GM23338 (cell line): Measurements from ENCODE around the gene FBLN5.

Source experiments
- CREB1 ChIP-seq: fragments of 250-450 bp; sonication (Bioruptor Pico); IDR thresholded peaks from 2 replicates; pipeline ENCODE4 v1.5.0; 2020; ENCODE audit warnings: low read depth, mild to moderate bottlenecking, moderate library complexity
- EZH2 ChIP-seq: fragments of 200-600 bp; sonication (generic); IDR thresholded peaks from one replicate; pipeline ENCODE4 v1.8.0; 2017; ENCODE audit warnings: antibody characterized with exemption, mild to moderate bottlenecking, low read depth; ENCODE audit not compliant: unreplicated experiment
- EZH2phosphoT487 ChIP-seq: fragments of 200-600 bp; sonication (generic); IDR thresholded peaks from one replicate; pipeline ENCODE4 v1.8.1; 2018; ENCODE audit warnings: antibody characterized with exemption; ENCODE audit not compliant: unreplicated experiment
- JUNB ChIP-seq: IDR thresholded peaks from one replicate; pipeline ENCODE4 v1.6.1; 2016; ENCODE audit warnings: antibody characterized with exemption; ENCODE audit not compliant: unreplicated experiment
- NANOG ChIP-seq: IDR thresholded peaks from 2 replicates; pipeline ENCODE4 v1.6.1; 2016; ENCODE audit warnings: antibody characterized with exemption, borderline replicate concordance
- POLR2AphosphoS5 ChIP-seq: IDR thresholded peaks from 2 replicates; pipeline ENCODE4 v1.6.1; 2016; ENCODE audit warnings: antibody characterized with exemption, low read depth
- STAT1 ChIP-seq: IDR thresholded peaks from one replicate; pipeline ENCODE4 v1.6.1; 2016; ENCODE audit warnings: antibody characterized with exemption; ENCODE audit not compliant: unreplicated experiment
- TF ChIP-seq, protein P1 (sequence below), 2 experiments: fragments of 200-600 bp in 1 of 2; sonication (generic) in 1 of 2; conservative IDR thresholded peaks; 2 replicates each; pipeline versions ENCODE4 v1.5.1 to v1.6.1; 2016 to 2017; ENCODE audit warnings: antibody characterized with exemption in 2 of 2, low read depth in 2 of 2, mild to moderate bottlenecking in 2 of 2, moderate library complexity in 1 of 2
- TF ChIP-seq, protein P2 (sequence below): IDR thresholded peaks from one replicate; pipeline ENCODE4 v1.6.1; 2018; ENCODE audit warnings: antibody characterized with exemption; ENCODE audit not compliant: unreplicated experiment
- TF ChIP-seq, protein P3 (sequence below): IDR thresholded peaks from 2 replicates; pipeline ENCODE4 v1.6.1; 2016; ENCODE audit warnings: antibody characterized with exemption
- TF ChIP-seq, protein P4 (sequence below): fragments of 250-450 bp; sonication (Bioruptor Pico); IDR thresholded peaks from 2 replicates; pipeline ENCODE4 v1.5.0; 2020; ENCODE audit warnings: mild to moderate bottlenecking, moderate library complexity

DNA sequence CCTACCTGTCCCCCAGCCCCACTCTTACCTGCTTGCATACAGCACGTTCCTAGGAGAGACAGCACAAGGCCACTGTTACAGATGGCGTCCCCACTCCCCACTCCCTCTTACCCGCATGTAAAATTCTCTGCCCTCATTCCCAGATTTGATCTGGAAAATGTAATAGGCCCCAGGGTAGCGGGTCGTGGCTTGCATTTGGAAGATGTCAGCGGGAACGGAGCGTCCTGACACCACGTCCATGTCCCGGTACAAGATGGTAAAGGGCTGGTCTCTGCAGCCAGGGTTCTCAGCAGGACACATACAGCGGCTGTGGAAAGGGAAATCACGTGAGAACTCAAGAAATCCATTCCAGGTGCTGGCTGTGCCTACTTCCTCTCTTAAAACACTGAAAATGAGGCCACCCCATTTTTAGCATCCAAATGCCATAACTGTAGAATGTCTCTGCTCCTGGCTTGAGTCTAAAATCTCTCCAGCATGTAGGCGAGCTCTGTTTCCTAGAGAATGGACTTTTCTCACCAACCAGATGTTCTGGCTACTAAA is 70.0 kb downstream of the FBLN5 start:
- TF ChIP-seq, protein P1, sequence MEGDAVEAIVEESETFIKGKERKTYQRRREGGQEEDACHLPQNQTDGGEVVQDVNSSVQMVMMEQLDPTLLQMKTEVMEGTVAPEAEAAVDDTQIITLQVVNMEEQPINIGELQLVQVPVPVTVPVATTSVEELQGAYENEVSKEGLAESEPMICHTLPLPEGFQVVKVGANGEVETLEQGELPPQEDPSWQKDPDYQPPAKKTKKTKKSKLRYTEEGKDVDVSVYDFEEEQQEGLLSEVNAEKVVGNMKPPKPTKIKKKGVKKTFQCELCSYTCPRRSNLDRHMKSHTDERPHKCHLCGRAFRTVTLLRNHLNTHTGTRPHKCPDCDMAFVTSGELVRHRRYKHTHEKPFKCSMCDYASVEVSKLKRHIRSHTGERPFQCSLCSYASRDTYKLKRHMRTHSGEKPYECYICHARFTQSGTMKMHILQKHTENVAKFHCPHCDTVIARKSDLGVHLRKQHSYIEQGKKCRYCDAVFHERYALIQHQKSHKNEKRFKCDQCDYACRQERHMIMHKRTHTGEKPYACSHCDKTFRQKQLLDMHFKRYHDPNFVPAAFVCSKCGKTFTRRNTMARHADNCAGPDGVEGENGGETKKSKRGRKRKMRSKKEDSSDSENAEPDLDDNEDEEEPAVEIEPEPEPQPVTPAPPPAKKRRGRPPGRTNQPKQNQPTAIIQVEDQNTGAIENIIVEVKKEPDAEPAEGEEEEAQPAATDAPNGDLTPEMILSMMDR (conservative IDR thresholded peaks at IDR 0.05; ENCODE audit: low read depth in 2 of 2) = no peak
- TF ChIP-seq EZH2 (no peak), POLR2AphosphoS5 (no peak), CREB1 (CRISPR knock-in tag) (no peak), STAT1 (no peak), EZH2phosphoT487 (no peak), NANOG (no peak), JUNB (no peak)
- TF ChIP-seq, protein P2, sequence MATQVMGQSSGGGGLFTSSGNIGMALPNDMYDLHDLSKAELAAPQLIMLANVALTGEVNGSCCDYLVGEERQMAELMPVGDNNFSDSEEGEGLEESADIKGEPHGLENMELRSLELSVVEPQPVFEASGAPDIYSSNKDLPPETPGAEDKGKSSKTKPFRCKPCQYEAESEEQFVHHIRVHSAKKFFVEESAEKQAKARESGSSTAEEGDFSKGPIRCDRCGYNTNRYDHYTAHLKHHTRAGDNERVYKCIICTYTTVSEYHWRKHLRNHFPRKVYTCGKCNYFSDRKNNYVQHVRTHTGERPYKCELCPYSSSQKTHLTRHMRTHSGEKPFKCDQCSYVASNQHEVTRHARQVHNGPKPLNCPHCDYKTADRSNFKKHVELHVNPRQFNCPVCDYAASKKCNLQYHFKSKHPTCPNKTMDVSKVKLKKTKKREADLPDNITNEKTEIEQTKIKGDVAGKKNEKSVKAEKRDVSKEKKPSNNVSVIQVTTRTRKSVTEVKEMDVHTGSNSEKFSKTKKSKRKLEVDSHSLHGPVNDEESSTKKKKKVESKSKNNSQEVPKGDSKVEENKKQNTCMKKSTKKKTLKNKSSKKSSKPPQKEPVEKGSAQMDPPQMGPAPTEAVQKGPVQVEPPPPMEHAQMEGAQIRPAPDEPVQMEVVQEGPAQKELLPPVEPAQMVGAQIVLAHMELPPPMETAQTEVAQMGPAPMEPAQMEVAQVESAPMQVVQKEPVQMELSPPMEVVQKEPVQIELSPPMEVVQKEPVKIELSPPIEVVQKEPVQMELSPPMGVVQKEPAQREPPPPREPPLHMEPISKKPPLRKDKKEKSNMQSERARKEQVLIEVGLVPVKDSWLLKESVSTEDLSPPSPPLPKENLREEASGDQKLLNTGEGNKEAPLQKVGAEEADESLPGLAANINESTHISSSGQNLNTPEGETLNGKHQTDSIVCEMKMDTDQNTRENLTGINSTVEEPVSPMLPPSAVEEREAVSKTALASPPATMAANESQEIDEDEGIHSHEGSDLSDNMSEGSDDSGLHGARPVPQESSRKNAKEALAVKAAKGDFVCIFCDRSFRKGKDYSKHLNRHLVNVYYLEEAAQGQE = no peak
- TF ChIP-seq, protein P3, sequence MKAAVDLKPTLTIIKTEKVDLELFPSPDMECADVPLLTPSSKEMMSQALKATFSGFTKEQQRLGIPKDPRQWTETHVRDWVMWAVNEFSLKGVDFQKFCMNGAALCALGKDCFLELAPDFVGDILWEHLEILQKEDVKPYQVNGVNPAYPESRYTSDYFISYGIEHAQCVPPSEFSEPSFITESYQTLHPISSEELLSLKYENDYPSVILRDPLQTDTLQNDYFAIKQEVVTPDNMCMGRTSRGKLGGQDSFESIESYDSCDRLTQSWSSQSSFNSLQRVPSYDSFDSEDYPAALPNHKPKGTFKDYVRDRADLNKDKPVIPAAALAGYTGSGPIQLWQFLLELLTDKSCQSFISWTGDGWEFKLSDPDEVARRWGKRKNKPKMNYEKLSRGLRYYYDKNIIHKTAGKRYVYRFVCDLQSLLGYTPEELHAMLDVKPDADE = no peak
- TF ChIP-seq, protein P4, sequence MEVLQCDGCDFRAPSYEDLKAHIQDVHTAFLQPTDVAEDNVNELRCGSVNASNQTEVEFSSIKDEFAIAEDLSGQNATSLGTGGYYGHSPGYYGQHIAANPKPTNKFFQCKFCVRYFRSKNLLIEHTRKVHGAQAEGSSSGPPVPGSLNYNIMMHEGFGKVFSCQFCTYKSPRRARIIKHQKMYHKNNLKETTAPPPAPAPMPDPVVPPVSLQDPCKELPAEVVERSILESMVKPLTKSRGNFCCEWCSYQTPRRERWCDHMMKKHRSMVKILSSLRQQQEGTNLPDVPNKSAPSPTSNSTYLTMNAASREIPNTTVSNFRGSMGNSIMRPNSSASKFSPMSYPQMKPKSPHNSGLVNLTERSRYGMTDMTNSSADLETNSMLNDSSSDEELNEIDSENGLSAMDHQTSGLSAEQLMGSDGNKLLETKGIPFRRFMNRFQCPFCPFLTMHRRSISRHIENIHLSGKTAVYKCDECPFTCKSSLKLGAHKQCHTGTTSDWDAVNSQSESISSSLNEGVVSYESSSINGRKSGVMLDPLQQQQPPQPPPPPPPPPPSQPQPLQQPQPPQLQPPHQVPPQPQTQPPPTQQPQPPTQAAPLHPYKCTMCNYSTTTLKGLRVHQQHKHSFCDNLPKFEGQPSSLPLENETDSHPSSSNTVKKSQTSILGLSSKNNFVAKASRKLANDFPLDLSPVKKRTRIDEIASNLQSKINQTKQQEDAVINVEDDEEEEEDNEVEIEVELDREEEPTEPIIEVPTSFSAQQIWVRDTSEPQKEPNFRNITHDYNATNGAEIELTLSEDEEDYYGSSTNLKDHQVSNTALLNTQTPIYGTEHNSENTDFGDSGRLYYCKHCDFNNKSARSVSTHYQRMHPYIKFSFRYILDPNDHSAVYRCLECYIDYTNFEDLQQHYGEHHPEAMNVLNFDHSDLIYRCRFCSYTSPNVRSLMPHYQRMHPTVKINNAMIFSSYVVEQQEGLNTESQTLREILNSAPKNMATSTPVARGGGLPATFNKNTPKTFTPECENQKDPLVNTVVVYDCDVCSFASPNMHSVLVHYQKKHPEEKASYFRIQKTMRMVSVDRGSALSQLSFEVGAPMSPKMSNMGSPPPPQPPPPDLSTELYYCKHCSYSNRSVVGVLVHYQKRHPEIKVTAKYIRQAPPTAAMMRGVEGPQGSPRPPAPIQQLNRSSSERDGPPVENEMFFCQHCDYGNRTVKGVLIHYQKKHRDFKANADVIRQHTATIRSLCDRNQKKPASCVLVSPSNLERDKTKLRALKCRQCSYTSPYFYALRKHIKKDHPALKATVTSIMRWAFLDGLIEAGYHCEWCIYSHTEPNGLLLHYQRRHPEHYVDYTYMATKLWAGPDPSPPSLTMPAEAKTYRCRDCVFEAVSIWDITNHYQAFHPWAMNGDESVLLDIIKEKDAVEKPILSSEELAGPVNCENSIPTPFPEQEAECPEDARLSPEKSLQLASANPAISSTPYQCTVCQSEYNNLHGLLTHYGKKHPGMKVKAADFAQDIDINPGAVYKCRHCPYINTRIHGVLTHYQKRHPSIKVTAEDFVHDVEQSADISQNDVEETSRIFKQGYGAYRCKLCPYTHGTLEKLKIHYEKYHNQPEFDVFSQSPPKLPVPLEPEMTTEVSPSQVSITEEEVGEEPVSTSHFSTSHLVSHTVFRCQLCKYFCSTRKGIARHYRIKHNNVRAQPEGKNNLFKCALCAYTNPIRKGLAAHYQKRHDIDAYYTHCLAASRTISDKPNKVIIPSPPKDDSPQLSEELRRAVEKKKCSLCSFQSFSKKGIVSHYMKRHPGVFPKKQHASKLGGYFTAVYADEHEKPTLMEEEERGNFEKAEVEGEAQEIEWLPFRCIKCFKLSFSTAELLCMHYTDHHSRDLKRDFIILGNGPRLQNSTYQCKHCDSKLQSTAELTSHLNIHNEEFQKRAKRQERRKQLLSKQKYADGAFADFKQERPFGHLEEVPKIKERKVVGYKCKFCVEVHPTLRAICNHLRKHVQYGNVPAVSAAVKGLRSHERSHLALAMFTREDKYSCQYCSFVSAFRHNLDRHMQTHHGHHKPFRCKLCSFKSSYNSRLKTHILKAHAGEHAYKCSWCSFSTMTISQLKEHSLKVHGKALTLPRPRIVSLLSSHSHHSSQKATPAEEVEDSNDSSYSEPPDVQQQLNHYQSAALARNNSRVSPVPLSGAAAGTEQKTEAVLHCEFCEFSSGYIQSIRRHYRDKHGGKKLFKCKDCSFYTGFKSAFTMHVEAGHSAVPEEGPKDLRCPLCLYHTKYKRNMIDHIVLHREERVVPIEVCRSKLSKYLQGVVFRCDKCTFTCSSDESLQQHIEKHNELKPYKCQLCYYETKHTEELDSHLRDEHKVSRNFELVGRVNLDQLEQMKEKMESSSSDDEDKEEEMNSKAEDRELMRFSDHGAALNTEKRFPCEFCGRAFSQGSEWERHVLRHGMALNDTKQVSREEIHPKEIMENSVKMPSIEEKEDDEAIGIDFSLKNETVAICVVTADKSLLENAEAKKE (CRISPR knock-in tag) = no peak
